Measurements from ENCODE around the gene TREML4. TPM values are rescaled to one million over a fixed set of nuclear protein-coding genes. Genes with fewer than 3 reads are reported as not detected.
"Not testable (repeated sequence)": the region's sequence is repeated elsewhere in the genome, so short reads cannot be mapped to it uniquely, and the experiment has no call there.

The TREML4 gene
- total and polyA plus RNA-seq, 4 experiments from 2014 or later: not detected

DNA sequence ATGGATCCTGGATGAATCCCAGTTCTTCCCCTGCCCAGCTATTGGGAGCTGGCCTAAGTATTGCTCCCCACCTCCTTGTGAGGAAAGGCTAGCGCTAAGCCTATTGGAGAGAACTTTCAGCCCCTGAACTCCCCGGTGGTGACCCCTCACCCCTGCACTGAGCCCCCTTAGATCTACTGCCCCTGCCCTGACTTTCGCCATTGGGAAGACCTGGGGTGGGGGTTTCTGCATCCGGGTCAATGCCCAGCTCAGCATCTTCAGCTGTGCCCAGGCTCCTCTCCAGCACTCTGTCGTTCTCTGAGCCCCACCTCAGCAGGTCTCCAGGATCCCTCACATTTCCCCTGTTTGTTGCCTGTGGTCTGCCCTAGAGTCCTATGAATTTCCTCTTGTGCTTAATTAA, 9.0 kb downstream of the TREML4 start:
- Histone ChIP-seq H3K4me3 (ENCODE audit: low read length in 2 of 2) (no peak overlapping the region), H3K36me3 (ENCODE audit: insufficient read depth, low read length) (no peaks in the 10 kb centered on the region), H3K4me1 (ENCODE audit: insufficient read depth, low read length) (no peaks in the 10 kb centered on the region), H3K27me3 (ENCODE audit: insufficient read depth, low read length) (peaks cover 11% of the 10 kb centered on the region), H3K27ac (ENCODE audit: low read depth, low read length) (no peak overlapping the region), H3K9me3 (ENCODE audit: control insufficient read depth in 1 of 2, low read length in 2 of 2) (no peaks in the 10 kb centered on the region)
- DNase-seq: no peak
- H3K4me1 Mint-ChIP-seq: peaks cover 0 to 4% (median 3%) of the 10 kb centered on the region in 4 donors
- no peaks in the 10 kb centered on the region for H3K36me3 Mint-ChIP-seq
- H3K27ac Mint-ChIP-seq: no peak overlapping the region
- H3K27me3 Mint-ChIP-seq: peaks cover 22 to 34% of the 10 kb centered on the region in 2 donors
- H3K4me3 Mint-ChIP-seq: no peak overlapping the region
- peaks cover 0 to 4% (median 0%) of the 10 kb centered on the region in 8 donors for H3K9me3 Mint-ChIP-seq
- ChIA-PET POLR2A (ENCODE audit: partially characterized antibody) (no interaction called here), CTCF (ENCODE audit: partially characterized antibody) (interaction anchor here (1.8 kb wide), 1 partner anchor 55 kb away, joined by 4 read pairs; no protein-coding TSS in a partner anchor)
- intact Hi-C loops (cut with micrococcal nuclease): no loop called here

DNA sequence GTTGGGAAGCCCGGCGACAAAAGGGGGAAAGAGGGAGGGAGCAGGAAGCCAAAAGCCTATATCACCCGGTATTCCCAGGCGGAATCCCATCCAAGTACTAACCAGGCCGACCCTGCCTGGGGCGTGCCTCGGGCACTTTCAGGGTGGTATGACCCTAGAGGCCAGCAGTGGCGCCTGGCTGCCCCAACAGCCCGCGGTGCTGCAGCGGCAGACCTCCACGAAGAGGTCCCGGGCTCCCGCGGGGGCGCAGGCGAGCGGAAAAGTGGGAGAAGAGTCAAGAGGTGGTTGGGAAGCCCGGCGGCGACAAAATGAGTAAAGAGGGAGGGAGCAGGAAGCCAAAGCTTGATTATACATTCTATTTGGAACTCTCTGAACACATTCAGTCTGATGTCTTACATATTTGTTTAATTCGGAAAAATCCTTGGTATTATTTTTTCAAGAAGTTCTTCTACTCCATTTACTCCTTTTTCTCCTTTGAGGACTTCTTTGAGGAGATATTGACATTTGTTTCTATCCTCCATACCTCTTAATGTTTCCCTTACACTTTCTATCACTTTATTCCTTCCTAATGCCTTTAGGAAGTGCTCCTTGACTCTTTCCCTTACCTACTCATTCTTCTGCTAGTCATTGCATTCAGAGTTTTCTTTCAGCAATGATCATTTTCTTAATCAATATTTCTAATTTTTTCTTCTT, 11.5 kb downstream of the TREML4 start:
- peaks cover 0 to 4% (median 3%) of the 10 kb centered on the region in 4 donors for H3K4me1 Mint-ChIP-seq
- peaks cover 0 to 4% (median 0%) of the 10 kb centered on the region in 8 donors for H3K9me3 Mint-ChIP-seq
- no peak overlapping the region for H3K4me3 ChIP-seq (ENCODE audit: low read length in 2 of 2)
- intact Hi-C loops (cut with micrococcal nuclease): no loop called here
- CTCF ChIA-PET (ENCODE audit: partially characterized antibody): interaction anchor here (0.9 to 1.1 kb wide), 2 partner anchors 48 to 56 kb away, joined by 3 read pairs; no protein-coding TSS in a partner anchor
- no peaks in the 10 kb centered on the region for H3K4me1 ChIP-seq (ENCODE audit: insufficient read depth, low read length)
- H3K9me3 ChIP-seq (ENCODE audit: control insufficient read depth in 1 of 2, low read length in 2 of 2): no peaks in the 10 kb centered on the region
- peaks cover 11% of the 10 kb centered on the region for H3K27me3 ChIP-seq (ENCODE audit: insufficient read depth, low read length)
- peaks cover 26 to 34% of the 10 kb centered on the region in 2 donors for H3K27me3 Mint-ChIP-seq
- POLR2A ChIA-PET (ENCODE audit: partially characterized antibody): no interaction called here
- H3K36me3 ChIP-seq (ENCODE audit: insufficient read depth, low read length): no peaks in the 10 kb centered on the region
- H3K27ac ChIP-seq (ENCODE audit: low read depth, low read length): no peak overlapping the region
- no peaks in the 10 kb centered on the region for H3K36me3 Mint-ChIP-seq
- no peak overlapping the region for H3K27ac Mint-ChIP-seq
- DNase-seq: no peak
- no peak overlapping the region for H3K4me3 Mint-ChIP-seq

DNA sequence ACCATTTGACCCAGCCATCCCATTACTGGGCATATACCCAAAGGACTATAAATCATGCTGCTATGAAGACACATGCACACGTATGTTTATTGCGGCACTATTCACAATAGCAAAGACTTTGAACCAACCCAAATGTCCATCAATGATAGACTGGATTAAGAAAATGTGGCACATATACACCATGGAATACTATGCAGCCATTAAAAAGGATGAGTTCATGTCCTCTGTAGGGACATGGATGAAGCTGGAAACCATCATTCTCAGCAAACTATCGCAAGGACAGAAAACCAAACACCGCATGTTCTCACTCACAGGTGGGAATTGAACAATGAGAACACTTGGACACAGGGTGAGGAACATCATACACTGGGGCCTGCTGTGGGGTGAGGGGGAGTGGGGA, 18.4 kb downstream of the TREML4 start:
- intact Hi-C loops (cut with micrococcal nuclease); H3K9me3 ChIP-seq (ENCODE audit: control insufficient read depth in 1 of 2, low read length in 2 of 2); H3K27me3 ChIP-seq (ENCODE audit: insufficient read depth, low read length); H3K4me3 Mint-ChIP-seq; H3K4me3 ChIP-seq (ENCODE audit: low read length in 2 of 2); H3K27ac ChIP-seq (ENCODE audit: low read depth, low read length); DNase-seq; CTCF ChIA-PET (ENCODE audit: partially characterized antibody); POLR2A ChIA-PET (ENCODE audit: partially characterized antibody); H3K36me3 ChIP-seq (ENCODE audit: insufficient read depth, low read length); H3K9me3 Mint-ChIP-seq; H3K36me3 Mint-ChIP-seq; H3K4me1 ChIP-seq (ENCODE audit: insufficient read depth, low read length); H3K27me3 Mint-ChIP-seq; H3K27ac Mint-ChIP-seq: not testable (repeated sequence)
- peaks cover 15 to 18% (median 16%) of the 10 kb centered on the region in 4 donors for H3K4me1 Mint-ChIP-seq

DNA sequence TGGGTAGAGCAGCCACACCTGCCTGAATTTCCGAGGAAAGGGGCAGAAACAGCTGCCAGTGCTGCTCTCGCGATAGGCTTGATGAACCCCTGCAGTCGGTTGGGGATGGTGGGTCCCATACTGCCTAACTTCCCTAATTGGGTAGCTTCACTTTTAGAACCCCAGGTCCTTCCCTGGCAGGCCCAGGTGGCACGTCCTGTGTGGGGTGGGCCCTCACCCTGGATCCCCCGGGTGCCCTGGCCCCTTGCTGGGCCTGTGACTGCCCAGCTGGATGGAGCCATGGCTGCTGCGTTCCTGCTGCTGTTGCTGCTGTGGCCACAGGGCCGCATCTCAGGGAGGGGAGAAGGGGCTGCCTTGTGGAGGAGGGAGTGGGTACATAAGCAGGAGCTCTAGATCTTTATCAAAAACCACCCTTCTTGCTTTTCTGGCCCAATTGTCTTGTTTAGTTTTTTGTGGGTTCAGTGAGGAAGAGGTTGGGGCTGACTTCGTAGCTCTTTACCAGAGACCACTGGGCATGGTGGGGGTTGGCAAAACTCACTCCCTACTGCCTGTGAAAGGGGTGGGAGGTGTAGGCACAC, 19.2 kb downstream of the TREML4 start:
- DNase-seq: no peak
- intact Hi-C loops (cut with micrococcal nuclease): no loop called here
- no peaks in the 10 kb centered on the region for H3K36me3 Mint-ChIP-seq
- CTCF ChIA-PET (ENCODE audit: partially characterized antibody): no interaction called here
- H3K4me3 Mint-ChIP-seq: no peak overlapping the region
- Histone ChIP-seq H3K4me3 (ENCODE audit: low read length in 2 of 2) (no peak overlapping the region), H3K27me3 (ENCODE audit: insufficient read depth, low read length) (peaks cover 5% of the 10 kb centered on the region), H3K4me1 (ENCODE audit: insufficient read depth, low read length) (peaks cover 9% of the 10 kb centered on the region), H3K9me3 (ENCODE audit: control insufficient read depth in 1 of 2, low read length in 2 of 2) (no peaks in the 10 kb centered on the region), H3K27ac (ENCODE audit: low read depth, low read length) (no peak overlapping the region), H3K36me3 (ENCODE audit: insufficient read depth, low read length) (no peaks in the 10 kb centered on the region)
- POLR2A ChIA-PET (ENCODE audit: partially characterized antibody): no interaction called here
- peak overlapping the region in 4 of 7 donors; percentile 9 to 60 (median 30) for H3K27ac Mint-ChIP-seq
- H3K27me3 Mint-ChIP-seq: peaks cover 0 to 5% of the 10 kb centered on the region in 2 donors
- peaks cover 13 to 18% (median 16%) of the 10 kb centered on the region in 4 donors for H3K4me1 Mint-ChIP-seq
- peaks cover 0 to 3% (median 0%) of the 10 kb centered on the region in 8 donors for H3K9me3 Mint-ChIP-seq

DNA sequence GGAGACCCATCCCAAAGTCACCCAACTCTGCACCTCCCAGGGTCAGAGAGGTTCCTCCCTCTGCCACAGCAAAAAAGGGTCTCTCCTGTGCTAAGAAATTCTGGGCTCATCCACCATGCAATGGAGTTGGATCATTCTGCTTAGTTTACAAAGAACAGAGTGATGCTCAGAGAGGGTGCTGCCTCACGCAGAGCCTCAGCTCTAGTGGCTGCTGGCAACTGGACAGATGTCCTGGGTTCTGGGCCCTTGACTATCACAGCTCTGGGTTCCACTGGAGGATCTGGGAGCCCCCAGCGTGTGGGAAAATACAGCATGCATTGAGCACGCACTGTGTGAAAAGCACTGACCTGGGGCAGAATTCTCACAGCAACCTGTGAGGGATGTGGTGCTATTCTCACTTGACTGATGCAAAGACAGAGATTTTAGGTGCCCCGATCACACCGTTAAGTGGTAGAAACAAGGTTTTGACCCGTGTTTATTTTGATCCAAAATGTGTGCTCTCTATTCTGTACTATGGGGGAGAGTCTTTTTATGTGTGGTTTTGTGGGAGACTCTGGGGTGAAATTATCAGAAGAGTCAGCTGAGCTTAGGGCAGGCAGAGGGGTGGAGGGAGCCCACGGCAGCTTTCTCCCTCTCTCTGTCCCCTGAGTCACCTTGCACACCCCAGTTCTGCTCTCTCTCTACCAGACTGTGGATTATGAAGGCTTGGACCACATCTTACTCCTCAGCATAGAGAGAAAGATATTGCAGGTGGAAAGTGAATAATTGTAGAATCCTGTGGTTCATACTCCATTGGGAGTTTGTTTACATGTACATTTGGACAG, 19.9 kb downstream of the TREML4 start:
- Mint-ChIP-seq H3K4me1 (peaks cover 13 to 18% (median 16%) of the 10 kb centered on the region in 4 donors), H3K27ac (peak overlapping the region in 3 of 7 donors; percentile 9 to 34 (median 30)), H3K4me3 (no peak overlapping the region), H3K36me3 (no peaks in the 10 kb centered on the region), H3K9me3 (peaks cover 0 to 3% (median 0%) of the 10 kb centered on the region in 8 donors), H3K27me3 (peaks cover 0 to 7% of the 10 kb centered on the region in 2 donors)
- Histone ChIP-seq H3K36me3 (ENCODE audit: insufficient read depth, low read length) (no peaks in the 10 kb centered on the region), H3K27me3 (ENCODE audit: insufficient read depth, low read length) (peaks cover 5% of the 10 kb centered on the region), H3K9me3 (ENCODE audit: control insufficient read depth in 1 of 2, low read length in 2 of 2) (no peaks in the 10 kb centered on the region), H3K4me3 (ENCODE audit: low read length in 2 of 2) (no peak overlapping the region), H3K4me1 (ENCODE audit: insufficient read depth, low read length) (peaks cover 9% of the 10 kb centered on the region), H3K27ac (ENCODE audit: low read depth, low read length) (no peak overlapping the region)
- POLR2A ChIA-PET (ENCODE audit: partially characterized antibody): no interaction called here
- intact Hi-C loops (cut with micrococcal nuclease): no loop called here
- CTCF ChIA-PET (ENCODE audit: partially characterized antibody): no interaction called here
- DNase-seq: no peak

DNA sequence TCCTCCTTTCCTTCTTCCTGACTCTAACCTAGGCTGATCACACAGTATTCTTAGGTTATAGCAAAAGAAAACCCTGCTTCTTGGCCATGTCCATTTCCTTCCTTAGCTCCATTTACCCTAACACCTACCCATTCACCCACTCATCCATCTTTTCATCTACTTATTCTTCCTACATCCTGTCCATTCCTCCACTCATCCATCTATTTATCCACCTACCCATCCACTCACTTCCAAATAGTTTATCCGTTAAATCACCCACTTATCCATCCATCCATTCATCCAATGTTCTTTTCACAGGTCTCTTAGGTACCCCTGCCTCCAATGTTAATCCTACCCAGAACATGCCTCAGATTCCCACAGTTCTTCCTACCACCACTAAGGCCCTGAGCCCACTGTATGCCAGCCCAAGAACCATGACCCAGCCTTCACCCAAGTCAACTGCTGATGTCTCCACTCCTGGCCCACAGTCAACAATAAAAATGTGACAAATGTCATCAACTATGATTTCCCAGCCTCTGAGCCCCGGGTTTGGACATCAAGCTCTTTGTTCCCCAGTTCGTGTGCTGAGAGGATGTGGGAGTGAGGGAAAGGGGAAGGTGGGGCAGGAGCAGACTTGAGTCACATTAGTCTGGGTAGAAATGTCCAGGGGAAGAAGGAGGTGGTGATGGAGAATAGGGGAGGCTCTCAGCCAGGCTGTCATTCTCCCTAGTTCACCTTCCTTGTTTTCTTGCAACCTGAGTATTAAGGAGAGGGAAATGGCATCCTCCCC, 24.4 kb downstream of the TREML4 start:
- Mint-ChIP-seq H3K27me3 (peaks cover 3 to 5% of the 10 kb centered on the region in 2 donors), H3K27ac (peak overlapping the region in 1 of 7 donors; percentile 45), H3K9me3 (peaks cover 0 to 3% (median 0%) of the 10 kb centered on the region in 8 donors), H3K4me1 (peaks cover 8 to 10% (median 9%) of the 10 kb centered on the region in 4 donors), H3K36me3 (no peaks in the 10 kb centered on the region), H3K4me3 (no peak overlapping the region)
- DNase-seq: no peak
- Histone ChIP-seq H3K4me1 (ENCODE audit: insufficient read depth, low read length) (peaks cover 4% of the 10 kb centered on the region), H3K27ac (ENCODE audit: low read depth, low read length) (no peak overlapping the region), H3K27me3 (ENCODE audit: insufficient read depth, low read length) (peaks cover 5% of the 10 kb centered on the region), H3K9me3 (ENCODE audit: control insufficient read depth in 1 of 2, low read length in 2 of 2) (no peaks in the 10 kb centered on the region), H3K36me3 (ENCODE audit: insufficient read depth, low read length) (no peaks in the 10 kb centered on the region), H3K4me3 (ENCODE audit: low read length in 2 of 2) (no peak overlapping the region)
- intact Hi-C loops (cut with micrococcal nuclease): no loop called here
- CTCF ChIA-PET (ENCODE audit: partially characterized antibody): interaction anchor here (1.1 to 1.7 kb wide), 2 partner anchors 26 to 66 kb away, joined by 4 read pairs; no protein-coding TSS in a partner anchor
- POLR2A ChIA-PET (ENCODE audit: partially characterized antibody): no interaction called here

All from CD4-positive, alpha-beta memory T cell (primary cell).